Heart left ventricle (tissue), 16 donors: ENCODE measurements around the gene POLH. TPM values are rescaled to one million over a fixed set of nuclear protein-coding genes. Genes with fewer than 3 reads are reported as not detected.
"Not testable (repeated sequence)": the region's sequence is repeated elsewhere in the genome, so short reads cannot be mapped to it uniquely, and the experiment has no call there.

Experiments
- ATAC-seq, 4 donors: fragments of 200-7000 bp; cut with Tn5 transposase; one replicate each; pipeline ENCODE4 v1.9.1; 2020 to 2022; ENCODE audit warnings: moderate library complexity in 4 of 4, mild to moderate bottlenecking in 3 of 4, moderate number of reproducible peaks in 1 of 4
- DNase-seq, 5 donors: peaks; one replicate each; pipeline ENCODE4 v3.0.0-alpha.2; 2020
- H3K27ac ChIP-seq, 12 donors: fragments of 200-600 bp; sonication (generic) in 4 of 12; one replicate each; pipeline versions ENCODE4 v1.5.0 to v1.8.0; 2016 to 2022; ENCODE audit warnings: mild to moderate bottlenecking in 2 of 12
- H3K27me3 ChIP-seq, 9 donors: fragments of 200-600 bp; sonication (generic) in 2 of 9; one replicate each; pipeline versions ENCODE4 v1.5.1 to v1.8.0; 2016 to 2022; ENCODE audit warnings: mild to moderate bottlenecking in 3 of 9
- H3K36me3 ChIP-seq, 9 donors: fragments of 200-600 bp; sonication (generic) in 2 of 9; one replicate each; pipeline versions ENCODE4 v1.5.0 to v1.8.0; 2018 to 2022; ENCODE audit warnings: mild to moderate bottlenecking in 2 of 9
- H3K4me1 ChIP-seq, 12 donors: fragments of 200-600 bp; sonication (generic) in 4 of 12; one replicate each; pipeline versions ENCODE4 v1.5.0 to v1.8.0; 2016 to 2022; ENCODE audit warnings: mild to moderate bottlenecking in 3 of 12
- H3K4me3 ChIP-seq, 12 donors: fragments of 200-600 bp; sonication (generic) in 4 of 12; one replicate each; pipeline versions ENCODE4 v1.5.0 to v1.8.0; 2017 to 2022; ENCODE audit warnings: mild to moderate bottlenecking in 9 of 12, moderate library complexity in 4 of 12
- H3K9me3 ChIP-seq, 12 donors: fragments of 200-600 bp; sonication (generic) in 4 of 12; one replicate each; pipeline versions ENCODE4 v1.5.0 to v1.8.0; 2016 to 2022; ENCODE audit warnings: mild to moderate bottlenecking in 1 of 12
- CTCF ChIP-seq, 12 donors: fragments of 200-600 bp; sonication (generic) in 4 of 12; IDR thresholded peaks; one replicate each; pipeline versions ENCODE4 v1.5.0 to v1.8.0; 2018 to 2022; ENCODE audit warnings: antibody characterized with exemption in 12 of 12, mild to moderate bottlenecking in 5 of 12
- POLR2A ChIP-seq, 2 donors: fragments of 450-650 bp; IDR thresholded peaks; one replicate each; pipeline ENCODE4 v1.6.1; 2017; ENCODE audit warnings: antibody characterized with exemption in 2 of 2, mild to moderate bottlenecking in 2 of 2, moderate library complexity in 2 of 2
- WGBS, 4 donors: extraction: QIAGEN DNeasy Blood & Tissue Kit in 2 of 4; methylation state at CpG; one replicate each; pipeline versions ENCODE4 v1.1.5 to v1.1.7; 2013 to 2018; 5-methylcytosine and 5-hydroxymethylcytosine counted together
- intact Hi-C, 10 donors: fragments of 100-400 bp; cut with DNase I; formaldehyde crosslinking; loops; one replicate each; pipeline versions ENCODE4 v1.11.1 to v1.14.2; 2022
- polyA plus RNA-seq, 2 donors: library from polyadenylated mRNA; stranded (reverse); fragments of 200-250 nt; gene quantifications; one replicate each; pipeline ENCODE4 v1.2.3, GENCODE V29; 2013
- total RNA-seq, 9 donors: library from RNA; depleted of rRNA in 2 of 9; stranded (reverse); fragments of >200 nt in 2 of 9; fragmentation: NEBNext Ultra II Directional in 3 of 9; extraction: Animal tissue kit (Norgen Biotek cat#: 25700) in 3 of 9; gene quantifications; one replicate each; pipeline versions ENCODE4 v1.1.0 to v1.2.4, GENCODE V29; 2016 to 2023
- donor health status: ischemic (EF 13 %, LVEDD 7.1; RV severe dilation, severe dysfunction).
- donor health status: healthy with polysubstance abuse.
- donor health status: DM: no; HTN: yes; CAD: no.
- donor health status: DM: no; HTN: no; CAD: no.
- donor health status: ischemic (EF 25% LVEDD 6.9; RV normal size, moderate dysfunction).
- donor health status: ischemic (EF 25% LVEDD 5.7; RV mildly dilated, moderate dysfunction).
- donor health status: healthy.
- donor health status: DM: yes; HTN: yes; CAD: no.
- donor health status: ischemic (EF 35%, LVEDD 5.7; RV mildly dilated, moderate dysfunction).
- donor health status: nonischemic (EF 11% LVEDD 7.7; RV severe dilation, severe dysfunction).
- donor health status: DM: yes; HTN: yes; CAD: no.
- donor health status: PGD.
- donor health status: ischemic (EF 29% LVEDD 5.4; RV normal size, mild dysfunction).
- donor health status: nonischemic (EF 23%, LVEDD 6.1; RV moderate dilation, normal function).

POLH gene
- total and polyA plus RNA-seq, 11 donors = 2.3 to 12.2 (median 8.2) TPM

GRCh38 chr6:43658161-43658560, 82.2 kb downstream of the POLH start:
- no peaks in the 10 kb centered on the region for H3K4me1 ChIP-seq
- H3K27ac ChIP-seq = no peak overlapping the region
- peaks cover 0 to 10% (median 0%) of the 10 kb centered on the region in 9 donors for H3K36me3 ChIP-seq
- H3K4me3 ChIP-seq = no peak overlapping the region
- TF ChIP-seq CTCF (IDR thresholded peaks at IDR 0.05) (no peak), POLR2A (IDR thresholded peaks at IDR 0.05) (no peak)
- peaks cover 0 to 16% (median 0%) of the 10 kb centered on the region in 12 donors for H3K9me3 ChIP-seq
- ATAC-seq = no peak
- WGBS, 4 donors = 93 to 96% (median 94%) methylated on average over 9 of the region's 9 CpGs
- intact Hi-C loops = no loop called here
- H3K27me3 ChIP-seq = no peaks in the 10 kb centered on the region
- no peak for DNase-seq

- not testable (repeated sequence) for H3K4me3 ChIP-seq, DNase-seq, ATAC-seq, H3K27ac ChIP-seq, H3K36me3 ChIP-seq, H3K27me3 ChIP-seq
- Histone ChIP-seq H3K9me3 (peaks cover 0 to 16% (median 0%) of the 10 kb centered on the region in 12 donors), H3K4me1 (peaks cover 0 to 12% (median 9%) of the 10 kb centered on the region in 12 donors)
- WGBS, 4 donors = 91 to 94% (median 92%) methylated on average over 5 of the region's 5 CpGs
- intact Hi-C loops = loop anchor here in 4 of 10 donors (10.0 kb wide), 4 partner anchors 62 to 292 kb away; no protein-coding TSS in a partner anchor
These were observed 87.0 kb downstream of the POLH start for GRCh38 chr6:43662948-43663347.

Other genes with a start within 250 kb of the POLH start
- gene ZNF318, start 206.5 kb upstream of the POLH start, total RNA-seq = 10 to 100 TPM; 10.5 to 15.7 (median 14.3) TPM
- gene ZNF318, start 206.5 kb upstream of the POLH start, polyA plus RNA-seq = 1 to 10 TPM; 7.3 to 9.2 TPM
- 10 to 100 TPM in 5 of 9 donors, 1 to 10 TPM in 4; 6.4 to 18.3 (median 10.3) TPM for gene ABCC10, start 148.6 kb upstream of the POLH start, total RNA-seq
- gene ABCC10, start 148.6 kb upstream of the POLH start, polyA plus RNA-seq = 10 to 100 TPM in 1 of 2 donors, 1 to 10 TPM in 1; 7.3 to 19.6 TPM
- gene DLK2, start 120.6 kb upstream of the POLH start, total RNA-seq = 1 to 10 TPM in 8 of 9 donors, under 1 TPM in 1; 0.61 to 4.1 (median 2.6) TPM
- gene DLK2, start 120.6 kb upstream of the POLH start, polyA plus RNA-seq = 1 to 10 TPM; 3.2 to 8.1 TPM
- gene TJAP1, start 98.6 kb upstream of the POLH start, total RNA-seq = 10 to 100 TPM; 16.9 to 34.5 (median 19.1) TPM
- gene TJAP1, start 98.6 kb upstream of the POLH start, polyA plus RNA-seq = 10 to 100 TPM; 16.5 TPM
- 1 to 10 TPM in 8 of 9 donors, under 1 TPM in 1; 0.50 to 5.1 (median 1.9) TPM for gene LRRC73, start 65.8 kb upstream of the POLH start, total RNA-seq
- gene LRRC73, start 65.8 kb upstream of the POLH start, polyA plus RNA-seq = 1 to 10 TPM in 1 of 2 donors, under 1 TPM in 1; 0.53 to 1.9 TPM
- 10 to 100 TPM; 63.4 to 90.3 (median 75.3) TPM for gene YIPF3, start 59.3 kb upstream of the POLH start, total RNA-seq
- gene YIPF3, start 59.3 kb upstream of the POLH start, polyA plus RNA-seq = 100 to 1,000 TPM in 1 of 2 donors, 10 to 100 TPM in 1; 64.5 to 132 TPM
- 10 to 100 TPM in 8 of 9 donors, 1 to 10 TPM in 1; 9.5 to 20.6 (median 13.5) TPM for gene POLR1C, start 59.1 kb upstream of the POLH start, total RNA-seq
- gene POLR1C, start 59.1 kb upstream of the POLH start, polyA plus RNA-seq = 10 to 100 TPM; 11.6 to 52.9 TPM
- gene XPO5, start 147 bp upstream of the POLH start, total RNA-seq = 10 to 100 TPM; 11.8 to 22.4 (median 17.2) TPM
- gene XPO5, start 147 bp upstream of the POLH start, polyA plus RNA-seq = 10 to 100 TPM in 1 of 2 donors, 1 to 10 TPM in 1; 6.0 to 12.7 TPM
- gene GTPBP2, start 53.1 kb downstream of the POLH start, total RNA-seq = 10 to 100 TPM; 16.6 to 37.1 (median 26.1) TPM
- 10 to 100 TPM; 24.1 to 37.0 TPM for gene GTPBP2, start 53.1 kb downstream of the POLH start, polyA plus RNA-seq
- 10 to 100 TPM; 24.5 to 33.7 (median 26.6) TPM for gene MAD2L1BP, start 59.7 kb downstream of the POLH start, total RNA-seq
- gene MAD2L1BP, start 59.7 kb downstream of the POLH start, polyA plus RNA-seq = 10 to 100 TPM; 19.8 to 38.6 TPM
- under 1 TPM in 6 of 9 donors, not detected in 3; 0.09 to 0.18 (median 0.14) TPM for gene RSPH9, start 68.9 kb downstream of the POLH start, total RNA-seq
- under 1 TPM; 0.29 to 0.50 TPM for gene RSPH9, start 68.9 kb downstream of the POLH start, polyA plus RNA-seq
- 10 to 100 TPM; 37.4 to 66.1 (median 39.1) TPM for gene MRPS18A, start 111.6 kb downstream of the POLH start, total RNA-seq
- 100 to 1,000 TPM in 1 of 2 donors, 10 to 100 TPM in 1; 55.3 to 105 TPM for gene MRPS18A, start 111.6 kb downstream of the POLH start, polyA plus RNA-seq
- gene VEGFA, start 194.0 kb downstream of the POLH start, total RNA-seq = 100 to 1,000 TPM in 7 of 9 donors, 10 to 100 TPM in 2; 83.0 to 238 (median 171) TPM
- 100 to 1,000 TPM; 139 to 254 TPM for gene VEGFA, start 194.0 kb downstream of the POLH start, polyA plus RNA-seq